CD4-positive, alpha-beta memory T cell (primary cell): Measurements from ENCODE around the gene IL17RD. TPM values are rescaled to one million over a fixed set of nuclear protein-coding genes. Genes with fewer than 3 reads are reported as not detected.

Experiments used
- CTCF ChIA-PET: fragments of 350-600 bp; sonication (Branson Sonifier 250); formaldehyde crosslinking; loops from one replicate; lab custom pipeline; 2021; ENCODE audit warnings: inconsistent platforms; ENCODE audit not compliant: partially characterized antibody; lab: Charles Lee
- POLR2A ChIA-PET: fragments of 350-600 bp; sonication (Branson Sonifier 250); formaldehyde crosslinking; loops from one replicate; lab custom pipeline; 2021; ENCODE audit not compliant: partially characterized antibody; lab: Charles Lee
- DNase-seq, 5 donors: peaks; one replicate each; pipeline versions ENCODE4 v3.0.0 to v3.0.0-alpha.2; 2020 to 2022; ENCODE audit warnings: mixed read lengths in 1 of 5
- H3K27ac ChIP-seq: one replicate; pipeline ENCODE4 v1.7.0; 2013; ENCODE audit warnings: low read depth, low read length
- H3K27me3 ChIP-seq: 2 replicates; pipeline ENCODE4 v1.7.0; 2013; ENCODE audit warnings: mild to moderate bottlenecking, low read length, moderate library complexity; ENCODE audit not compliant: insufficient read depth
- H3K36me3 ChIP-seq: 2 replicates; pipeline ENCODE4 v1.7.0; 2013; ENCODE audit warnings: mild to moderate bottlenecking, low read length, moderate library complexity; ENCODE audit not compliant: insufficient read depth
- H3K4me1 ChIP-seq: 2 replicates; pipeline ENCODE4 v1.7.0; 2013; ENCODE audit warnings: mild to moderate bottlenecking, low read length, moderate library complexity; ENCODE audit not compliant: insufficient read depth
- H3K4me3 ChIP-seq, 2 donors: one replicate each; pipeline ENCODE4 v1.7.0; 2013; ENCODE audit warnings: low read length in 2 of 2, mild to moderate bottlenecking in 1 of 2
- H3K9me3 ChIP-seq, 2 donors: one replicate each; pipeline ENCODE4 v1.7.0; 2013; ENCODE audit warnings: low read length in 2 of 2, control low read depth in 1 of 2; ENCODE audit not compliant: control insufficient read depth in 1 of 2
- H3K27ac Mint-ChIP-seq, 7 donors: one replicate each; pipeline ENCODE4 v1.8.0; 2020 to 2021; ENCODE audit warnings: mixed read lengths in 7 of 7, mild to moderate bottlenecking in 6 of 7, inconsistent platforms in 3 of 7, moderate library complexity in 3 of 7
- H3K27me3 Mint-ChIP-seq, 2 donors: one replicate each; pipeline ENCODE4 v1.8.0; 2020 to 2021; ENCODE audit warnings: mixed read lengths in 2 of 2
- H3K36me3 Mint-ChIP-seq, 2 donors: one replicate each; pipeline ENCODE4 v1.8.0; 2020 to 2021; ENCODE audit warnings: mixed read lengths in 2 of 2, inconsistent platforms in 1 of 2, mild to moderate bottlenecking in 1 of 2
- H3K4me1 Mint-ChIP-seq, 4 donors: one replicate each; pipeline ENCODE4 v1.8.0; 2020 to 2021; ENCODE audit warnings: mixed read lengths in 4 of 4, mild to moderate bottlenecking in 1 of 4
- H3K4me3 Mint-ChIP-seq, 8 donors: one replicate each; pipeline ENCODE4 v1.8.0; 2020 to 2021; ENCODE audit warnings: mixed read lengths in 8 of 8, mild to moderate bottlenecking in 7 of 8, moderate library complexity in 6 of 8, inconsistent platforms in 3 of 8
- H3K9me3 Mint-ChIP-seq, 8 donors: one replicate each; pipeline ENCODE4 v1.8.0; 2020 to 2021; ENCODE audit warnings: mixed read lengths in 8 of 8, mild to moderate bottlenecking in 5 of 8, inconsistent platforms in 3 of 8, moderate library complexity in 1 of 8
- intact Hi-C: fragments of 100-400 bp; cut with micrococcal nuclease; formaldehyde crosslinking; loops from one replicate; pipeline ENCODE4 v1.15.1; 2023
- polyA plus RNA-seq, 2 donors: library from polyadenylated mRNA; unstranded; fragments of 300-500 nt; fragmentation: Illumina TruSeq; gene quantifications; one replicate each; pipeline ENCODE4 v1.2.3, GENCODE V29; 2021
- total RNA-seq, 2 experiments: library from RNA; stranded (reverse); gene quantifications; one replicate each; pipeline ENCODE4 v1.2.3, GENCODE V29; 2021

The IL17RD gene
- total and polyA plus RNA-seq, 4 experiments from 2014 or later: not detected

DNA sequence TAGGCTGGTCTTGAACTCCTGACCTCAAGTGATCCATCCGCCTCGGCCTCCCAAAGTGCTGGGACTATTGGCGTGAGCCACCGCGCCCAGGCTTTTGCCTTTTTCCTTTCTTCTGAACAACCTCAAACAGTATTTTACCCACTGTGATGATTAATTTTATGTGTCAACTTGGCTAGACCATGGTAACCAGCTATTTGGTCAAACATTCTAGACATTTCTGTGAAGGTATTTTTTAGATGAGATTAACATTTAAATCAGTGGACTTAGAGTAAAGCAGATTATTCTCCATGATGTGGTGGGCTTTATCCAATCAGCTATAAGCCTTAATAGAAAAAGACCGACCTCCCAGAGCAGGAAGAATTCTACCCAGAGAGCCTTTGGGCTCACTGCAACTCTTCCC, 98.7 kb downstream of the IL17RD start:
- Mint-ChIP-seq H3K36me3 (no peaks in the 10 kb centered on the region), H3K27me3 (peaks cover 11 to 18% of the 10 kb centered on the region in 2 donors), H3K4me1 (no peaks in the 10 kb centered on the region), H3K9me3 (peaks cover 0 to 4% (median 0%) of the 10 kb centered on the region in 8 donors), H3K4me3 (no peak overlapping the region), H3K27ac (no peak overlapping the region)
- DNase-seq: no peak
- Histone ChIP-seq H3K36me3 (no peaks in the 10 kb centered on the region), H3K27ac (no peak overlapping the region), H3K4me3 (no peak overlapping the region), H3K9me3 (no peaks in the 10 kb centered on the region), H3K27me3 (no peaks in the 10 kb centered on the region), H3K4me1 (no peaks in the 10 kb centered on the region)
- ChIA-PET CTCF (no interaction called here), POLR2A (no interaction called here)
- intact Hi-C loops: no loop called here

DNA sequence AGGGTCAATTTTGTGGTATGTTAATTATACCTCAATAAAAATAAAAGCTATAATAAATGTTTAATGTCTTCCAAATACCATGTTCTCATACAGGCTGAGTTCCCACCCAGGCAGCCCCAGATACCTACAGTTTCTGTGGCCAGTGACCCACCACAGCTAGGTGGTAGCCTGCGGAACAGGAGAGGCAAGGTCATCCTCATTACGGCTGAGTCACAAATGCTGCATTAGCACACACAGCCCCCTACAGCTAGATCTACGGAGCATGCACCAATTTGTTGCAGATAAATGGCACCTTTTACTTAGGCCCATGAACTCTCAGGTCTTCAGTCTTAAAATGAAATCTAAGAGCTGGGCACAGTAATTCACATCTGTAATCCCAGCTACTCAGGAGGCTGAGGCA, 99.6 kb downstream of the IL17RD start:
- POLR2A ChIA-PET: no interaction called here

DNA sequence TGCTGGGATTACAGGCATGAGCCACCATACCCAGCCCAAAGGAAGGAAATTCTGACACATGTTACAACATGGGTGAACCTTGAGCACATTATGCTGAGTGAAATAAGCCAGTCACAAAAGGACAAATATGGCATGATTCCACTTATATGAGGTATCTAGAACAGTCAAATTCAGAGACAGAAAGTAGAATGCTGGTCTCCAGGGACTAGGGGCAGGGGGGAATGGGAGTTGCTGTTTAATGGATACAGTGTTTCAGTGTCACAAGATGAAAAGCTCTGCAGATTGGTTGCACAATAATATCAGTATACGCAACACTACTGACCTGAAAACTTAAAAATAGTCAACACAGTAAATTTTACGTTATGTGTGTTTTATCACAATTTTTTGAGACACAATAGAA, 100.6 kb downstream of the IL17RD start:
- Histone ChIP-seq H3K27ac (no peak overlapping the region), H3K27me3 (no peaks in the 10 kb centered on the region)
- CTCF ChIA-PET: no interaction called here

More for the DNA sequence above, 99.6 kb downstream of the IL17RD start:
- Histone ChIP-seq H3K27ac (no peak overlapping the region), H3K4me3 (no peak overlapping the region), H3K27me3 (no peaks in the 10 kb centered on the region), H3K36me3 (no peaks in the 10 kb centered on the region), H3K9me3 (no peaks in the 10 kb centered on the region), H3K4me1 (no peaks in the 10 kb centered on the region)
- no peaks in the 10 kb centered on the region for H3K4me1 Mint-ChIP-seq
- no peak overlapping the region for H3K4me3 Mint-ChIP-seq
- H3K27me3 Mint-ChIP-seq: peaks cover 9 to 16% of the 10 kb centered on the region in 2 donors
- H3K36me3 Mint-ChIP-seq: no peaks in the 10 kb centered on the region
- CTCF ChIA-PET: no interaction called here
- H3K27ac Mint-ChIP-seq: no peak overlapping the region
- H3K9me3 Mint-ChIP-seq: peaks cover 0 to 4% (median 0%) of the 10 kb centered on the region in 8 donors
- intact Hi-C loops: no loop called here
- no peak for DNase-seq

DNA sequence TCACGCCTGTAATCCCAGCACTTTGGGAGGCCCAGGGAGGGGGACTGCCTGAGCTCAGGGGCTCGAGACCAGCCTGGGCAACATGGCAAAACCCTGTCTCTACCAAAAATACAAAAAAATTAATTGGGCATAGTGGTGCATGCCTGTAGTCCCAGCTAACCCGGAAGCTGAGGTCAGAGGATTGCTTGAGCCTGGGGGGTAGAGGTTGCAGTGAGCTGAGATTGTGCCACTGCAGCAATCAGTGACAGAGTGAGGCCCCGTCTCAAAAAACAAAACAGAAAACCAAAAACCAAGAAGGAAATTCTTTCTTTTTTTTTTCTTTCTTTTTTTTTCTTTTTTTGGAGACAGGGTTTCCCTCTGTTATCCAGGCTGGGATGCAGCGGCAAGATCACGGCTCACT, 101.2 kb downstream of the IL17RD start:
- Mint-ChIP-seq H3K27me3 (peaks cover 3 to 11% of the 10 kb centered on the region in 2 donors), H3K4me3 (no peak overlapping the region), H3K9me3 (no peaks in the 10 kb centered on the region), H3K4me1 (no peaks in the 10 kb centered on the region), H3K27ac (no peak overlapping the region), H3K36me3 (no peaks in the 10 kb centered on the region)
- ChIA-PET CTCF (no interaction called here), POLR2A (no interaction called here)
- Histone ChIP-seq H3K27ac (no peak overlapping the region), H3K36me3 (no peaks in the 10 kb centered on the region), H3K27me3 (no peaks in the 10 kb centered on the region), H3K4me3 (no peak overlapping the region), H3K4me1 (no peaks in the 10 kb centered on the region), H3K9me3 (no peaks in the 10 kb centered on the region)
- intact Hi-C loops: no loop called here
- DNase-seq: no peak

More for the DNA sequence above, 100.6 kb downstream of the IL17RD start:
- Mint-ChIP-seq H3K9me3 (no peaks in the 10 kb centered on the region), H3K4me1 (no peaks in the 10 kb centered on the region), H3K36me3 (no peaks in the 10 kb centered on the region), H3K27ac (no peak overlapping the region), H3K27me3 (peaks cover 3 to 11% of the 10 kb centered on the region in 2 donors), H3K4me3 (no peak overlapping the region)
- Histone ChIP-seq H3K4me1 (no peaks in the 10 kb centered on the region), H3K36me3 (no peaks in the 10 kb centered on the region), H3K9me3 (no peaks in the 10 kb centered on the region), H3K4me3 (no peak overlapping the region)
- POLR2A ChIA-PET: no interaction called here
- intact Hi-C loops: no loop called here
- DNase-seq: no peak

DNA sequence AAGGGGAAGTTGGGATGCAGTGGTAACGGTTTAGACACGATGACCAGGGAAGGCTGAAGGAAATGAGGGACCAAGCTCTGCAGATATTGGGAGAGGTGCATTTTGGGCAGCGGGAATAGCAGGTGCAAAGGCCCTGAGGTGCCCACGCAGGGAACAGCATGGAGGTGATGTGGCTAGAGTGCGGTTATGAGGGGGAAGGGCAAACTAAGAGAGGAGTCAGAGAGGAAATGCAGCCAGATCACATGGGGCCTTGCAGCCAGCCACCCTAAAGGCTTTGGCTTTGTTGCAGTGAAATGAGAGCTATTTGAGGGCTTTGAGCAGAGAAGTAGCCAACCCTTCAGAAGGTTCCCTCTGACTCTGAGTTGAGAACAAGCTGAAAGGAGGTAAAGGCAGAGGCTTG, 102.1 kb downstream of the IL17RD start:
- Histone ChIP-seq H3K27me3 (no peaks in the 10 kb centered on the region), H3K4me3 (no peak overlapping the region), H3K36me3 (no peaks in the 10 kb centered on the region), H3K9me3 (no peaks in the 10 kb centered on the region), H3K4me1 (no peaks in the 10 kb centered on the region), H3K27ac (no peak overlapping the region)
- Mint-ChIP-seq H3K4me3 (no peak overlapping the region), H3K36me3 (no peaks in the 10 kb centered on the region), H3K4me1 (no peaks in the 10 kb centered on the region), H3K27me3 (peaks cover 3 to 7% of the 10 kb centered on the region in 2 donors), H3K27ac (no peak overlapping the region), H3K9me3 (no peaks in the 10 kb centered on the region)
- POLR2A ChIA-PET: no interaction called here
- intact Hi-C loops: no loop called here
- CTCF ChIA-PET: interaction anchor here (1.3 kb wide), 1 partner anchor 12 kb away, joined by 3 read pairs; no protein-coding TSS in a partner anchor
- DNase-seq: no peak

DNA sequence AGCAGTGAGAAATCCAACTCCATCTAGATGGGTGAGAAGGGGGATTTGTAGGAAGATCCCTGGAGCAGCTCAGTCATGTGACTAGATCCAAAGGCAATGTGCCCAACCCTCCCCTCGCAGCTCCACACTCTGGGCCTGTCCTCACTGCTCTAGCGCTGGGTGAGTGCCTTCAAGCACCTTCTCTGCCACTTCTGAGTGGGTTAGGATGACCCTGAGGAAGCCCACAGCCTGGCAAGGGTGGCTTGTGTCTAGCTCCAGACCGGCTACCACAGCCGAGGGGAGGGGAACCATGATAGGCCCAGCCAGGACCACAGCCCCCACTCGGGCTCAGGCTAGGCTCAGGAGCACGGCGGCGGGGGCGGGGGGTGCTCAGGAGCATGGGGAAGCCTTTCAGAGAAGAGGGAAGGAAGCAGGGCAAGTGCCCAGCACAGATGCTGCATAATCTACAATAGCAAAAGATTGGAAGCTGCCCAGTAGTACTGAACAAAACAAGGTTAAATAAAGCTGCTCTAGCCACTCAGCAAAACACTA, 103.0 kb downstream of the IL17RD start:
- no peak overlapping the region for H3K4me3 Mint-ChIP-seq
- no peaks in the 10 kb centered on the region for H3K9me3 ChIP-seq
- no peak overlapping the region for H3K4me3 ChIP-seq
- POLR2A ChIA-PET: no interaction called here
- intact Hi-C loops: no loop called here
- H3K4me1 ChIP-seq: no peaks in the 10 kb centered on the region
- no peaks in the 10 kb centered on the region for H3K36me3 Mint-ChIP-seq
- H3K27me3 ChIP-seq: no peaks in the 10 kb centered on the region
- no peaks in the 10 kb centered on the region for H3K36me3 ChIP-seq
- H3K27me3 Mint-ChIP-seq: peaks cover 3 to 11% of the 10 kb centered on the region in 2 donors
- no peak overlapping the region for H3K27ac Mint-ChIP-seq
- CTCF ChIA-PET: interaction anchor here (1.3 kb wide), 1 partner anchor 13 kb away, joined by 3 read pairs; no protein-coding TSS in a partner anchor
- DNase-seq: no peak
- no peaks in the 10 kb centered on the region for H3K4me1 Mint-ChIP-seq
- no peak overlapping the region for H3K27ac ChIP-seq
- H3K9me3 Mint-ChIP-seq: no peaks in the 10 kb centered on the region

DNA sequence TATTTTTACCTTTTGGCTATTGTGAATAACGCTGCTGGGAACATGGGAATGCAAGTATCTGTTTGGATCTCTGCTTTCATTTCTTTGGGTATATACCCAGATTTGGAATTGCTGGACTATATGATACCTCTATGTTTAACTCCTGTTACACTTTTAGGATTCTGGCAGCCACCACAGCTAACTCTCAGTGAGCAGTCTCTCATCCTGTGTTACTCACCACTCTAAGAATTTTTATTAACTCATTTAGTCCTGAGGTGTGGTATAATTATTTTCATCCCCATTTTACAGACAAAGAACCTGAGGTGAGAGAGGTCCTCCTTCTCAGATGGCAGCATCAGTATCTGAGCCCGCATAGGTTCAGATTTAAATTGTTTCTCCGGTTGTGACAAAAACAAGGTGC, 103.6 kb downstream of the IL17RD start:
- Mint-ChIP-seq H3K4me3 (no peak overlapping the region), H3K36me3 (no peaks in the 10 kb centered on the region), H3K4me1 (no peaks in the 10 kb centered on the region), H3K27ac (no peak overlapping the region), H3K27me3 (peaks cover 3 to 14% of the 10 kb centered on the region in 2 donors), H3K9me3 (no peaks in the 10 kb centered on the region)
- H3K9me3 ChIP-seq: no peaks in the 10 kb centered on the region
- no peaks in the 10 kb centered on the region for H3K27me3 ChIP-seq
- no peak overlapping the region for H3K27ac ChIP-seq
- DNase-seq: no peak
- POLR2A ChIA-PET: no interaction called here
- CTCF ChIA-PET: no interaction called here
- H3K4me1 ChIP-seq: no peaks in the 10 kb centered on the region
- no peak overlapping the region for H3K4me3 ChIP-seq
- no peaks in the 10 kb centered on the region for H3K36me3 ChIP-seq
- intact Hi-C loops: no loop called here
